Activated gamma-delta T cell treated with Interleukin-2 at 50 U/mL for 16 hours (primary cell): ENCODE data around the gene EYS.
"Not testable (repeated sequence)": the region's sequence is repeated elsewhere in the genome, so short reads cannot be mapped to it uniquely, and the experiment has no call there.

Source experiments
- DNase-seq: peaks from one replicate; pipeline ENCODE4 v3.0.0-alpha.2; 2020

The EYS gene

DNA sequence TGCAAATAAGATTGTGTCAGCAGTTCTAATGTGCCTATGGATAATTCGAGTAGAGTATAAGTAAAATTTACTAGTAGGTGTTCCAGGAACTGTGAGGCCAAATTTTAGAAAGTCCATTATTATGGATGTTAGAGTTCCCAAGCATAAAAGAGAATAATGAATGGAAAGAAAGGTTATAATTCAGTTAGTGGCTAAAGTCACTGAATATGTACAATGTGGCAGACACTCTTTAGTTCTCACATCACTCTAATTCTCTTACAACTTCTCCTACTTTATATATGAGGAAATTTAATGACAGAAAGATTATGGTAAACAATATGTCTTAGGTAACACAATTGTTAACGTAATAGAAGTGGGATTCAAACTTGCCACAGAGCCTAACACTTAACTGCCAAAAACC is 75.3 kb downstream of the EYS start:
- DNase-seq, result no peak

DNA sequence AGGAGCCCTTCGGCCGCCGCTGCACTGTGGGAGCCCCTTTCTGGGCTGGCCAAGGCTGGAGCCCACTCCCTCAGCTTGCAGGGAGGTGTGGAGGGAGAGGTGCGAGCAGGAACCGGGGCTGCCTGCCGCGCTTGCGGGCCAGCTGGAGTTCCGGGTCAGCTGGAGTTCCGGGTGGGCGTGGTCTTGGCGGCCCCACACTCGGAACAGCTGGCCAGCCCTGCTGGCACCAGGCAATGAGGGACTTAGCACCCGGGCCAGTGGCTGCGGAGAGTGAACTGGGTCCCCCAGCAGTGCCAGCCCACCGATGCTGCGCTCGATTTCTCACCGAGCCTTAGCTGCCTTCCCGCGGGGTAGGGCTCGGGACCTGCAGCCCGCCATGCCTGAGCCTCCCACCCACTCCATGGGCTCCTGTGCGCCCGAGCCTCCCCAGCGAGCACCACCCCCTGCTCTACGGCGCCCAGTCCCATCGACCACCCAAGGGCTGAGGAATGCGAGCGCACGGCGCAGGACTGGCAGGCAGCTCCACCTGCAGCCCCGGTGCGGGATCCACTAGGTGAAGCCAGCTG is 79.5 kb downstream of the EYS start:
- DNase-seq, result not testable (repeated sequence)

DNA sequence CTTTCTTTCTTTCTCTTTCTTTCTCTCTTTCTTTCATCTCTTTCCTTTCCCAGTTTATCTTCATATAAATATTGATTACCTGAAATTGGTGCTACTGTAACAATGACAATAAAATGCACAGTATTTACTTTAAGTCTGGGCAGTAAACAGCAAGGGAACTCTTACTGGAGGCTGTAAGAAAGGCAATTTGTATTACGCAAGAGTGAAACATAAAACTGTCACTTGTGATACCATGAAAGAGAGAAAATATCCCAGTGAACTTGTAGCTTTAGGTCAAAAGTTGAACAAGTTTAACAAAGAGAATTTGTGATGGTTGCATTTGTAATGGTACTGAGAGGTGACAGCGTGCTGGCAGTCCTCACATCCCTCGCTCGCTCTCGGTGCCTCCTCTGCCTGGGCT is 80.0 kb downstream of the EYS start:
- no peak for DNase-seq

DNA sequence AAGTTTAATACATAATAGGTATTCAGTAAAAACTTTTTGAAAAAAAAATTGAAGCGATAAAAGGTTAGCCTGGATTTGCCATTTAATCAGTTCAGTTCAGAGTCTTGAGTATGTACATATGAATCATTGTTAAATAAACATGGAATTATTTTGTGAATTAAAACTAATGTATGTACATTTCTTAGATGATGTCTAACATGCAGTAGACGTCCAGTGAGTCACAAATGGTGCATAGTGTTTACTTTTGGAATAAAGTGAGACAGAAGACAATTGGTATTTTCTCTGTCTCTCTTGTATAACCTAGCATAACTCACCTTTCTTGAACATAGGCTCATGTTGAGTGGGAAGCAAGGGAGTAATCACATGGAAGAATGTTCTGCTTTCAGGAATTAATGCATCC is 83.5 kb downstream of the EYS start:
- no peak for DNase-seq

DNA sequence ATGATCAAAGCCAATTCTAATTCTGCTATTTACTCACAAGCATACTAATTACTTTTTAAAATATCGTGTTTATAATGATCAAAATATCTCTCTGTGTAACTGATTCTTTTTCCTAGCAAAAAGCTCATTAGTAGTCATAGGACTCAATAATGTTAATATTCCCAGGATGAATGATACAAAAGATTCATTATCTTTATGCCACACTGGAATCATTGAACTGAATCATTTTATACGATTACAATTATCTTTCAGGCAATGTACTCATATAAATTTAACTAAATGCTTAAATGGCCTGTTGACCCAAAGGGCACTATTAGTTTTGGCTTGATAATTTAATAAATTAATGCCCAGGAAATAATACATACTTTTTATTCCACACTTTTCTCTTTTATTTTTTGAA is 96.3 kb downstream of the EYS start:
- no peak for DNase-seq

DNA sequence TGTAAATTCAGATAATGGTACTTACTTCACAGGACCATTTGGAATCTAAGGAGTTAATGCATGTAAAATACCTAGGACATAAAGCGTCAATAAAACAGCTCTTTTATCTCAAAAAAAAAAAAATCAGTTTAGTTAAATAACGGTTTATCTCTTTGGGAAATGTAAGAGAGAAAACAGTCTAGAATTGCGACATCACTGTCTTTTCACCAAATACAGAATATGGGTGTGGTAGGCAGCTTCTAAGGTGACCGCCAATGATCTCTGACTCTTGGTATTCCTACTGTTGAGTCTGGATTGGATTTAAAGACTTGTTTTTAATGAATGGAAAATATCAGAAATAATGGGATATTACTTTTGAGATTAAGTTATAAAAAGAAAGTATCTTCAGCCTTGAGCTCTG is 111.5 kb downstream of the EYS start:
- DNase-seq, result no peak

DNA sequence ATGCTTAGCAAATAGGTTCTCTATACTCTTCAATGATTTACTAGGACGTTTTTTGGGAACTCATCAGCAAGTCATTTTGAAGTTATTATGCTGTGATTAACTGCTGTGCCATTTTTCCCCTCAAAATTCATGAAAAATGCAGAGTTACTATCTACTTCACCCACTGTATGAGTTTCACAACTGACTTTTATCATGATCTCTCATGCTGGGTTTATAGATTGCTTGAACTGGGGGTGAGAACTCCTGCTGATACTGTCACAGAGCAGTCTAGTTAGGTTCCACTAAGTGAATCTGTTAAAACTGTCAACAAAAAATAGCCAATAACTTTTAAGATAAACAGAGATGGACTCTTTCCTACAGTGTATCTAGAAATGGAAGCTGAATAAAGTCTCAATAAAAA is 136.7 kb downstream of the EYS start:
- DNase-seq, result no peak

DNA sequence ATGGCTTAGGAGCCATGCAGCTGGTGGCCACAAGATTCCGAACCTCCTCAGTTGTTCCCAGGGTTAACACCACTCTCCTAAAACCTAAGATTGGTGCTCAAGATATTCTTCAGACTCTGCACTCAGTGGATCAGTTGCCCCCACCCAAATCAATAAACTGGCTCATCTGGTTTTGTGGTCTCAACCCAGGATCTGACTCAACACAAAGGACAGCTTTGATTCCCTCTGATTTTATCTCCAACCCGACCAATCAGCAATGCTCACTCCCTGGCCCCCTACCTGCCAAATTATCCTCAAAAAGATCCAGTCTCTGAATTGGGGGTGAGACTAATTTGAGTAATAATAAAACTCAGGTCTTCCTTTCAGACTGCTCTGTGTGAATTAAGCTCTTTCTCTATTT is 137.5 kb downstream of the EYS start:
- DNase-seq, result no peak

DNA sequence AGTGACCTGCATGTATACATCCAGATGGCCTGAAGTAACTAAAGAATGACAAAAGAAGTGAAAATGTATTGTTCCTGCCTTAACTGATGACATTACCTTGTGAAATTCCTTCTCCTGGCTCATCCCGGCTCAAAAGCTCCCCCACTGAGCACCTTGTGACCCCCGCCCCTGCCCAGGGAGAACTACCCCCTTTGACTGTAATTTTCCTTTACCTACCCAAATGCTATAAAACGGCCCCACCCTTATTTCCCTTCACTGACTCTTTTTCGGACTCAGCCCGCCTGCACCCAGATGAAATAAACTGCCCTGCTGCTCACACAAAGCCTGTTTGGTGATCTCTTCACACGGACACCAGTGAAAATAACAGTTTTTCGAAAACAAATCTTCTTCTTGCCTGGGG is 138.0 kb downstream of the EYS start:
- not testable (repeated sequence) for DNase-seq

DNA sequence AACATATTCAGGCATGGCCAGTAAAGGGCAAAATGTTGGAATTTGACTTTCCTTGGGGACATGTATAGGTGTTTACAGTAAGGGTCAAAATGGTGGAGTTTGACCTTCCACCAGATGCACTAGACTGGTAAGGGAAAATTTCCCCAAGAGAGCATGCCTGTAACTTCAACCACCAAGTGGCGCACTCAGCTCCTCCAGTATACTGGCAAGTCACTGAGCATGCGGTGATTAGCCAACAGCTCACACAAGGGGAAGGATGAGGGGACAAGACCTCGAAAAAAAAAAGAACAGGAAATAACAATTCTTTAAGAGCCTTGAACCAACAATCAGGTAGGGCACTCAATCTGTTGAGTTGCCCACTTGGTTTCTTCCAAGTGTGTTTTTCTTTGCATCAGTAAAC is 140.9 kb downstream of the EYS start:
- DNase-seq, result no peak

DNA sequence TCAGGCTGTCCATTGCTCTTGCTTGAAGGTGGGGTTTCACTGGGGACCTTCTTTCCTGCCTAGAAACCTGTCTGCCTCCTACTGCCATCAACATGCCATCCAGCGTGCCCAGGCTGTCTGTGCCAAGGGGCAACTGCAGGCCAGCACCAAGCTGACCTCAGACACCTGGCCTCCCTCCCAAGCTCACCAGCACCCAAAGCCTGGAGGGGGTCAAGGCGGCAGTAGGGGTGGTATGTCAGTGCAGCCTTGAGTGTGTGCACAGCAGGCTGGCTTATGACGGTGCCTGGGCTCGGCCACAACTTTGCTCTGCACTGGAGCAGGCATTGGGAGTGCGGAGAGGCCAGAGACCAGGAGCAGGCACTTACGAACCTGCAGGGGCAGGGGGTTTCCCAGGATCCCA is 149.0 kb downstream of the EYS start:
- no peak for DNase-seq

DNA sequence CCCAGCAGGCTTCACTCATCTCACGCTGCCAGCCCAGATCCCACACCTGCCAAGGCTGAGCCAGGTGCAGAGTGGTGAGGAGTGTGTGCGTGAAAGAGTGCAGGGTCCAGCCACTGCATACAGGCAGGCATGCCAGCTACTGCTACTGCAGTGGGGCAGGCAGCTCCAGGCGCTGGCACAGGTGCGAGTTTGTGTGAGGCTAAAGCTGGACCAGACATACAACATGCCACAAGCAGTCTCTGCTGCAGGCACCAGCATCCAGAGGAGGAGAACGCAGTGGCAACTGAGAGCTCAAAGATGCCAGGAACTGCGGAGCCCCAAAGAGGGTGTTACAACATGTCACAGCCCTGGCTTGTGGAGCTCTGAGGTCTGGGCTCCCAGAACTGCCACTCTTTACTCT is 149.8 kb downstream of the EYS start:
- no peak for DNase-seq

DNA sequence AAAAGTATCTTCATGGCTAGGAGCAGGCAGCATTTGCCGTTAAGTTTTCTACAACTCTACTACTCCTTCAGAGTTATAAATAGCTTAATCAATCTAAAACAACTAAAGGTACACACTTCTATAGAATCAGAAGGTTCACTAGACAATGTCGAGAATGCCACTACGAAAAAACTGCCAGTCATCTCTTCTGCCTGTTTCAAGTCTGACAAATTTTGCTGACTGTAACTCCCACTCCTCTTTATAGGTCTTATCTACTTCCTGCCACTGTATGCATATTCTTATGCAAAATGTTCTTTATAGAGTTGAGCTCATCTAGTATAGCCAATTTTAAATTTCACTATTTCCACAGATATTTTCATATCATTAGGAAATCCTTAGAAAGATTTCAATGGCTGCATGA is 160.1 kb downstream of the EYS start:
- DNase-seq, result no peak

DNA sequence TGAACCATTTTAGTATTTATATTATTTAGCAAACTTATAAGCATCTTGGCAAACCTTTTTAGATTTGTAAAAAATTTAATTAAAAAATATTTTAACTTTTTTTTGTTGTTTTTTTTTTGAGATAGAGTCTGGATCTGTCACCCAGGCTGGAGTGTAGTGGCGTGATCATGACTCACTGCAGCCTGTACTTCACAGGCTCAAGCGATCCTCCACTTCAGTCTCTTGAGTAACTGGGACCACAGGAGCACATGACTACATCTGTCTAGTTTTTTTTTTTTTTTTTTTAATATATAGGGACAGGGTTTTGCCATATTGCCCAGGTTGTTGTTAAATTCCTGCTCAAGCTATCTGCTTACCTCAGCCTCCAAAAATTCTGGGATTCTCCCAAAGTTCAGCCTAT is 161.1 kb downstream of the EYS start:
- no peak for DNase-seq

DNA sequence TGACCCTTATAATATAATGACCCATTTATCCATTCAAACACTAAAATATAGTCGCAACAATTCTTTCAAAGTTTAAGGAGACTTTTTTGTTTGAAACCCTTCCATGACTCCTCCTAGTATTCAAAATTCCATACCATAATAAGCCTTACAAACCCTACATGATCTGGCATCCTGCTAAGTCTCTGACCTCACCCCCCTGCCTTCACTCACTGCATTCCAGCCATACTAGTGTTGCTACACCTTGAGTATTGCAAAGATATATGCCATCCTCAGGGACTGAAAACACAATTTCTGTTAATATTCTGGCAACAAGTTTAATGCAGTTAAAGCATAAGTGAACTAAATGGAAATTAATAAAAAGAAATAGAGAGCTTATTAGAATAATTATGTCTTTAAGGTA is 168.4 kb downstream of the EYS start:
- no peak for DNase-seq

DNA sequence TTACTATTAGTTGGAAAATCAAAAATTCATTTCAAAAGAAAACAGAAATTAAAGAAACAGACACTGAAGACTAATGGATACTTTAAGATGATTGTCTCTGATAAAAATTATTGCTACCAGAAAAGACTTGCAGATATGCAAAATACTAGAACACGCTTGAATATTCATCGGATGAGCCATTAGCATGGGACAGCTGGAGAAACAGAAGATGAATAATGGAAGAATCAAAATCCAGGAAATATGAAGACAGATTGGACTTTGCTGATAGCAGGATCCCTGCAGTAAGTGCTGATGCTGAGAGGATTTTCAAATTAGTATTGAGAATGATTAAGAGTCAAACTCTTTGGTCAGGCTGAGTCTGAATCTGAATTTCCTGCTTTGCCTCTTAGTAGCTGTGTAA is 169.4 kb downstream of the EYS start:
- DNase-seq, result no peak

DNA sequence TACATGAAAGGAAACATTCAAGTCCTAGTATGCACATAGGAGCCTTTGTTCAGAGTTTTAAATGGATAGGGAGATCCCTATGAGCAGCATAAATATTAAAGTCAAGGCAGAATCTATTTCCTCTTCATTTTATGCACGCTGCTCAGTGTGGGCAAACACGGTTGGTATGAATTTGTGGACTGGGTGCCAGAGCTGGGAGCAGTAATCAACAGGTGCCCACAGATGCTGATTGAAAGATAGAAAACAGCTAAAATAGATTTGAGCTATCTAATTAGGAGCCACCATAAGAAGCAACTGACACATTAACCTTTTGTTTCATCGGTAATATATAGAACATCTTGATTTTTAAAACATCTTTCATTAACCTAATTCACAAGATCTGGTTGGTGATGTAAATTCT is 175.5 kb downstream of the EYS start:
- DNase-seq, result no peak

DNA sequence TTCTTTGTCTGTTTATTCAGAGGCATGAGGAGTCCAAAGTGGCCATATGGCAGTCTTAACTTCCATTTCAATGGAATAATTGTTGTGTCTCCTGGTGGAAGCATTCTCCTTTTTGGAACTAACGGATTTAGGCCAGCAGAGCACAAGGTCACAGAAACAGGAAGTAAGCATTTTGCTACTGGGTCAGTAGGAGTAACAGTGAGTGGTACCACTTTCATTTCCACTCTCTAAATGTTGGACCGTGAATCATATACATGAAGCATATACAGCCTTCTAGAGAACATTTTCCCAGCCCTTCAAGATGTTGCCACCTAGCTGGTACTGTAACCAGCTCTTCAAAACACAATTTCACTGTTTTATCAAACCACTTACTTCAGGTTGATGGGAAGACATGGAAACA is 182.8 kb downstream of the EYS start:
- no peak for DNase-seq

DNA sequence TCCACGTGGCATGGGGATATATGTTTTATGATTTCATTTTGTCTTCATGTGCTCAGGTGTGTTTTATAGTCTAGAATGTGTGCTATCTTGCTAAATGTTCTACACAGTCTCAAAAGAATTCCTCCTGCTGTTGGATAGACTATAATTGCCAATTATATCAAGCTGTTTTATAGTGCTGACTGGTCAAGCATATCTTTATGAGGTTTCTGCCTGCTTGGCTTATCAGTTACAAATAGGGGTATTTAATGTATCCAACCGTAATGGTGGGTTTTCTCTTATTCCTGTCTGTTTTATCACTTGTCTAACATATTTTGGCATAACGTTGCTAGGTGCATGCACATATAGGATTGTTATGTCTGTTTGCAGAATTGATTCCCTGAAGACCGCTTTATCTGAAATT is 201.3 kb downstream of the EYS start:
- DNase-seq, result no peak

DNA sequence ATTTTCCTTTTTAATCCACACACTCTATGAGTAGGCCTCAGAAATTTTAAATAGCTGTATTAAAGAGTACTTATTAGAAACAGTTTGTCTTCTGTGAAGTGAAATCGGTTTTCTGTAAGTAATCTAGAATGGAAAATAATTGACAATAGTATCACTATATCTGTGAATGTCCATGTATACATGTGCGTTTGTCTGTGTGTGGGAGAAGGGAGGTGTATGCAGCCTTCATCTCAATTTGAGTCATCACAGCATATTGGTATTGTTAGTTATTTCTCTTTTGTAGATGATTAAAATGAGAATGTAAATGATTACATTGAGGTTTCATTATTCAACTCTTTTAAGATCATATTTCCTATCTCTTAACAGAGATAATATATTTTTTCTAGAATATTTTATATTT is 206.0 kb downstream of the EYS start:
- no peak for DNase-seq

DNA sequence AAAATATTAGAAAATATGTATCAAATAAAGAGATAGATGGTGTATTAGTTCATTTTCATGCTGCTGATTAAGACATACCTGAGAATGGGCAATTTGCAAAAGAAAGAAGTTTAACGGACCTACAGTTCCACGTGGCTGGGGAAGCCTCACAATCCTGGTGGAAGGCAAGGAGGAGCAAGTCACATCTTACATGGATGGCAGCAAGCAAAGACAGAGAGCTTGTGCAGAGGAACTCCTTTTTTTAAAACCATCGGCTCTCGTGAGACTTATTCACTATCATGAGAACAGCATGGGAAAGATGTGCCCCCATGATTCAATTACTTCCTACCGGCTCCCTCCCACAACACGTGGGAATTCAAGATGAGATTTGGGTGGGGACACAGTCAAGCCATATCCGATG is 223.4 kb downstream of the EYS start:
- DNase-seq, result not testable (repeated sequence)

DNA sequence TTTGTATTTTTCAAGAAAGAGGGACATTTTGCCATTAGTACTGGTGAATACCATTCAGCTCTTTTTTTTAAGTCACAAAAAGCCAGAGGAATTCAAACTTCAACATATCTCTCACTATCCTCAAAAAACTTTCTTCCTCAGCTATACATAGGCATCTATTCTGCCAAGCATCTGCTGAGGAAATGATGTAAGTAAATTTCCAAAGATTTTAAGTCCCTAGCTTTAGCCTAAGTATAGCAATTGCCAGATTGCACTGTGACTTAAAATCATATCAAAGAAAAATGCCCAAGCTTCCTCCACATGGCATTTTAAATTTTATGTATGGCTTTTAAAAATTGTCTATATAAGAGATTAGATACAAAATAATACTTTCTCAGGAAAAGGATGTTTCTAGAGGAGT is 237.4 kb downstream of the EYS start:
- DNase-seq, result no peak

DNA sequence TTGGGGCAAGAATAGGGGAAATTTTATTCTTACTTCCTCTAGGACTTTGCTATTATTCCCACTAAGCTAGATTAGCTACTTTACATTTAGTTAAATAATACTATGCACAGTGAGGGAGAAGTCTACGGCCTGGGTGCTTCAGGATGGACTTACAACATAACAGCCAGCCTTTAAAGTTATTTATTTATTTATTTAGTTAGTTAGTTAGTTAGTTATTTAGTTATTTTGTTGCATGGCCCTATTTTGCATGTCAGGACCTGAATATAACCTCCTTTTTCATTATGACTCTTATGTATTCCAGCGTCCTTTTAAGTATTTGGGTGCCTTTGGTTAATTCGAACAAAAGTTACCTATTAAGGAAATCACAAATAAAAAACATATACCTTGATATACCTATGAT is 238.7 kb downstream of the EYS start:
- no peak for DNase-seq

DNA sequence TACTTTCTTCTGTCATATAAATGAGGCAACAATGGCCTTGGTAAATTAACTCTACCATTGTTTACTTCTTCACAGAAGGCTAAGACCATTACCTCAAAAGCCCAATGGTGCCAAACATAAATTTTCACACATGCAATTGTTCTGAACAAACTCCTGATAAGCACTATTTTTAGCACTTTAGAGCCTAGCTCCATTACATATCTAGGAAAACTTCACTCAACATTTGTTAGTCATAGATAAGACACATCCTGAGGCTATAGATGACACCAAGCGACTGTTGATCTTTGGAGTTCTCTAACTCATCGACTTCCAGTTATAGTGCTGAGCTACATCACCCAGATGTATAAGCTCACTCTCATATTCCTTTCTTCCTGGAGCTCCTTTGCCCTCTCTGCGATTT is 245.9 kb downstream of the EYS start:
- no peak for DNase-seq

DNA sequence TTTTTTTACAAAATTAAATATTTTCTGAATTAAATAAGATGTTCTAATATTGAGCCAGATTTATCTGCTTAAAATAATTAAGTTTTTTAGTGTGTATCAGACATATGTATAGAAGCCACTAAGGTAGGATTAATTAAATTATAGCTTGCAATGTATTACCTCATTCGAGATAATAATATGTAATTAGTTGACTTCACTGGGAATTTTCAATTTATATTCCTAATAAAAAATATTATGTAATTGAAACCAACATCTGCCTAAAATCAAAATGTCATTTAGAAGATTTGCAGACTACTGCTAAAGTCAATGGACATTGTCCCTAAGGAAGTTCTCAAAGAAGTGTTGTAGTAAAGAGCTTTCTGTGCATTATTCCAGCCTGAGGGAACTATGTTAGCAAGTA is 254.7 kb downstream of the EYS start:
- DNase-seq, result no peak

DNA sequence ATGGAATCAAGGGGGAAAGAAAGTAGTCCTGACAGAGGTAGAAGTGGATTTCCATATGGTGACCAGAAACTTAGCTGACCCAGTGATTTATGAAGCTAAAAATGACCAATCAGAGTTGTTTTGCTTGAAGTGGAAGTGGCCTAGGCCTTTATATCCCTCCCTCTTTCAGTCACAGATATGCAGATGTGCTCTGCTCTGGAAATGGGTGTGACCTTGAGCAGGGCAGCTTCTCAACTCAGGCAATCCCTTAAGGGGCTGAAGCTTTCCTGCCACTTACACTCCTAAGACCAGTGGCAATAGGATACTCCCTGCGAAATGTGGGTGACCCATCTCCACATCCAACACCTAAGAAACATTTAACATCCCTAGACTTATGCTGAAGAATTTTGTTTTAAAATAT is 256.6 kb downstream of the EYS start:
- DNase-seq, result no peak
